RWPE2 (cell line): ENCODE measurements around the gene SQOR.

Experiments used
- ATAC-seq: fragments of 200-7000 bp; cut with Tn5 transposase; 3 replicates; pipeline ENCODE4 v1.9.1; 2021; ENCODE audit warnings: low read depth
- DNase-seq: peaks from one replicate; pipeline ENCODE4 v3.0.0-alpha.2; 2020; ENCODE audit warnings: low spot score
- H3K27ac ChIP-seq: fragments of 450-650 bp; 2 replicates; pipeline ENCODE4 v1.5.1; 2017; ENCODE audit warnings: mild to moderate bottlenecking; ENCODE audit not compliant: poor library complexity, severe bottlenecking
- H3K27me3 ChIP-seq: fragments of 250-450 bp; sonication (Bioruptor Pico); 2 replicates; pipeline ENCODE4 v1.5.1; 2021; ENCODE audit warnings: mild to moderate bottlenecking, moderate library complexity; ENCODE audit not compliant: insufficient read depth, poor library complexity, severe bottlenecking
- H3K36me3 ChIP-seq: fragments of 250-450 bp; sonication (Bioruptor Pico); 2 replicates; pipeline ENCODE4 v1.5.1; 2020; ENCODE audit warnings: low read depth, mild to moderate bottlenecking, moderate library complexity
- H3K4me1 ChIP-seq: fragments of 250-450 bp; sonication (Bioruptor Pico); 2 replicates; pipeline ENCODE4 v1.5.1; 2021; ENCODE audit warnings: mild to moderate bottlenecking, moderate library complexity; ENCODE audit not compliant: insufficient read depth, poor library complexity, severe bottlenecking
- H3K4me3 ChIP-seq: fragments of 250-450 bp; sonication (Bioruptor Pico); 2 replicates; pipeline ENCODE4 v1.5.1; 2021; ENCODE audit warnings: mild to moderate bottlenecking, moderate library complexity; ENCODE audit not compliant: severe bottlenecking
- H3K9me3 ChIP-seq: fragments of 250-450 bp; sonication (Bioruptor Pico); 2 replicates; pipeline ENCODE4 v1.5.1; 2021; ENCODE audit warnings: mild to moderate bottlenecking, moderate library complexity; ENCODE audit not compliant: severe bottlenecking
- TF ChIP-seq, protein P1 (sequence below): fragments of 450-650 bp; IDR thresholded peaks from one replicate; pipeline ENCODE4 v1.5.1; 2017; ENCODE audit warnings: mild to moderate bottlenecking, moderate library complexity; ENCODE audit not compliant: poor library complexity, severe bottlenecking

SQOR gene

DNA sequence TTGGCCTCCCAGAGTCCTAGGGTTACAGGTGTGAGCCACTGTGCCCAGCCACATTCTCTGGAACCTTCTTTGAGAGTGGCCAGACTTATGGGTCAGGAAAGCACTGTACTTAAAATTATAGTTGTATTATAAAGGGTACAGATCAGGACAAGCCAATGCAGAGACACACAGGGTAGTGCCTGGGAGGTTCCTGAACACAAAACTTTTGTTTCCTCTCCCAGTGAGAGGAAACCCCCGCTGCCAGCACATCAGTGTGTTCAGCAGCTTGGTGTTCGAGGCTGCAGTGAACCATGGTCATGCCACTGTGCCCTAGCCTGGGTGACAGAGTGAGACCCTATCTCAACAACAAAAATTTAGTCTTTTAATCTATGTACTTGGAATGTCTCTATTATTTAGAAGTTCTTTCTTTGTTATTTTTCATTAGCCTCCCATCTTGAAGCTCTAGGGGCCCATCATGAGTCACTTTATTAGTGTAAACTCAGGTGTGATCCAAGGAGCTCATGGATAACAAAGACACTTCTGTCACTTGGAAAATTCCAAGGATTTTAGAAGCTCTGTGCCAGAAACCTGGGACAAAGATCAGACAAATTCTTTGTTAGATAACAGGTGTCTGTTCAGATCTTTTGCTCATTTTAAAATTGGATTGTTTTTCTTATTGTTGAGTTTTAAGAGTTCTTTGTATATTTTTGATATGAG is 39.8 kb upstream of the SQOR start:
- no peak overlapping the region for H3K27ac ChIP-seq
- DNase-seq (no peak), ATAC-seq (no peak)
- H3K4me1 ChIP-seq, result no peaks in the 10 kb centered on the region
- peaks cover 57% of the 10 kb centered on the region for H3K36me3 ChIP-seq
- TF ChIP-seq, protein P1, sequence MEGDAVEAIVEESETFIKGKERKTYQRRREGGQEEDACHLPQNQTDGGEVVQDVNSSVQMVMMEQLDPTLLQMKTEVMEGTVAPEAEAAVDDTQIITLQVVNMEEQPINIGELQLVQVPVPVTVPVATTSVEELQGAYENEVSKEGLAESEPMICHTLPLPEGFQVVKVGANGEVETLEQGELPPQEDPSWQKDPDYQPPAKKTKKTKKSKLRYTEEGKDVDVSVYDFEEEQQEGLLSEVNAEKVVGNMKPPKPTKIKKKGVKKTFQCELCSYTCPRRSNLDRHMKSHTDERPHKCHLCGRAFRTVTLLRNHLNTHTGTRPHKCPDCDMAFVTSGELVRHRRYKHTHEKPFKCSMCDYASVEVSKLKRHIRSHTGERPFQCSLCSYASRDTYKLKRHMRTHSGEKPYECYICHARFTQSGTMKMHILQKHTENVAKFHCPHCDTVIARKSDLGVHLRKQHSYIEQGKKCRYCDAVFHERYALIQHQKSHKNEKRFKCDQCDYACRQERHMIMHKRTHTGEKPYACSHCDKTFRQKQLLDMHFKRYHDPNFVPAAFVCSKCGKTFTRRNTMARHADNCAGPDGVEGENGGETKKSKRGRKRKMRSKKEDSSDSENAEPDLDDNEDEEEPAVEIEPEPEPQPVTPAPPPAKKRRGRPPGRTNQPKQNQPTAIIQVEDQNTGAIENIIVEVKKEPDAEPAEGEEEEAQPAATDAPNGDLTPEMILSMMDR, result no peak
- H3K9me3 ChIP-seq, result peaks cover 2% of the 10 kb centered on the region
- H3K4me3 ChIP-seq, result no peak overlapping the region
- H3K27me3 ChIP-seq, result no peaks in the 10 kb centered on the region

DNA sequence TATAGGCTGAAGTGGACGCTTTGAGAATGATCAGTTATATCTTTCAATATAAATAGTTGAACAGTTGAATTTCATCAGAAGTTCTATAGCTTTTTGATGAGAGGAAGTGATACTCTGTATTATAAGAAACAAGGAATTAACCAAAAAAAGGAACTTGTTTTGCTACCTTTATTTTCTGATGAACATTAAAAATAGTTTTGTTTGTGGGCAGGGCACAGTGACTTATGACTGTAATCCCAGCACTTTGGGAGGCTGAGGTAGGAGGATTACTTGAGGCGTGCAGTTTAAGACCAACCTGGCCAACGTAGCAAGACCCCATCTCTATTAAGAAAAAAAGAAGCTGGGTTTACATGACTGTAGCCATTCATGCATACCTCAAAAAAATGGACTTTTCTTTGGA is 30.9 kb upstream of the SQOR start:
- no peaks in the 10 kb centered on the region for H3K9me3 ChIP-seq
- ATAC-seq (no peak), DNase-seq (no peak)
- no peaks in the 10 kb centered on the region for H3K27me3 ChIP-seq
- TF ChIP-seq, protein P1, result no peak
- peaks cover 49% of the 10 kb centered on the region for H3K36me3 ChIP-seq
- H3K27ac ChIP-seq, result no peak overlapping the region
- H3K4me3 ChIP-seq, result no peak overlapping the region
- no peaks in the 10 kb centered on the region for H3K4me1 ChIP-seq

DNA sequence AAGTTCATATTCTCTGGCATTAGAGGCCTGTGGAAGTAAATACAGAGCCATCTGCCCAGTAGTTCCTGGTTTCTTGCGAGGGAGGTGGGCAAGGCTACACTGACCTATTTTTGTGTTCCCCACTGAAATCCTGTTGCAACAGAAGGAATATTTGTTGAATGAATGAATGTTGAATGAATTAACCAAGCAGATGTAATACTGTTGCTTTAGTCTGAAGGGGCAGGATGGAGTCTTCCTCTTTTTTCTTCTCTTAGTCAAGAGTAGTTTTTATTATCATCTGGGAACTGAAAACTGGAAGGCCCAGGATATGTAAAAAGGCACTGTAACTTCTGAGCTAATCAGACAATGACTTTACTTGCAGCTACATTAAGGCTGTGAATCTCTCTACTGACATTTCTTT is 30.5 kb upstream of the SQOR start:
- H3K4me1 ChIP-seq, result no peaks in the 10 kb centered on the region
- H3K4me3 ChIP-seq, result no peak overlapping the region
- no peak overlapping the region for H3K27ac ChIP-seq
- TF ChIP-seq, protein P1, result no peak
- H3K27me3 ChIP-seq, result no peaks in the 10 kb centered on the region
- no peaks in the 10 kb centered on the region for H3K9me3 ChIP-seq
- H3K36me3 ChIP-seq, result peaks cover 49% of the 10 kb centered on the region
- no peak for DNase-seq
- ATAC-seq, result no peak

DNA sequence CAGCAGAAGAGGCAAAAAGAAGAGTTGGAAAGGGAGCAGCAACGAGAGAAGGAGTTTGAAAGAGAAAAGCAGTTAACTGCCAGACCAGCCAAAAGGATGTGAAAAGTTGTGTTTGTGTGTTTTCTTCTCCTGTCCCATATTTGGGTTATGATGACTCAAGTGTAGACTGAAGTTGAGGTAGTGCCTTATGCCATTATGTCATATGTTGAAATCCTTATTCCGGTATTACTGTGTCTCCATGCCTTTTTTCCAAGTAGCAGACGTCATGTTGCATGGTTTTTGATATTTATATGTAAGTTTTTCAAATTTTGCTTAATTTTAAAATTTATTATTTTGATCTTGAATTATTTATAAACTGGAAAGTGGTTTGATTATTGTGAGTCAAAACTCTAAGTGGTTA is 28.4 kb upstream of the SQOR start:
- DNase-seq, result no peak
- TF ChIP-seq, protein P1, result no peak
- no peak for ATAC-seq
- H3K9me3 ChIP-seq, result no peaks in the 10 kb centered on the region
- peaks cover 49% of the 10 kb centered on the region for H3K36me3 ChIP-seq
- H3K4me1 ChIP-seq, result no peaks in the 10 kb centered on the region
- no peak overlapping the region for H3K4me3 ChIP-seq
- H3K27ac ChIP-seq, result no peak overlapping the region
- no peaks in the 10 kb centered on the region for H3K27me3 ChIP-seq

DNA sequence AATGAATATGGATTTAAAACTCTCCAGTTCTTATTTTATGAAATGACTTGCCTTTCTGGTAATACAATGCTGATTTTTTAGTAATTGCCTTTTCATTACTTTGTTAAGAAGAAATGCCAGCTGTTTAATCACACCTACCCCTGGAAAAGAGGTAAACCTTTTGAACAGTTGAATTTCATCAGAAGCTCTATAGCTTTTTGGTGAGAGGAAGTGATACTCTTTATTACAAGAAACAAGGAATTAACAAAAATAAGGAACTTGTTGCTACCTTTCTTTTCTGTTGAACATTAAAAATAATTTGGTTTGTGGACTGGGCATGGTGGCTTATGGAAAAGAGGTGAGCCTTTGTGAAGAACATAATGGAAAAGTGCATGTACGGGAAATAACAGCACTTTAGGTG is 28.0 kb upstream of the SQOR start:
- Histone ChIP-seq H3K4me1 (no peaks in the 10 kb centered on the region), H3K27me3 (no peaks in the 10 kb centered on the region), H3K4me3 (no peak overlapping the region), H3K27ac (no peak overlapping the region), H3K36me3 (peaks cover 47% of the 10 kb centered on the region), H3K9me3 (no peaks in the 10 kb centered on the region)
- TF ChIP-seq, protein P1, result no peak
- DNase-seq (no peak), ATAC-seq (no peak)
